Natural killer cell (primary cell): ENCODE measurements around the gene PIK3R5. TPM values are rescaled to one million over a fixed set of nuclear protein-coding genes. Genes with fewer than 3 reads are reported as not detected.

Experiments
- ATAC-seq, 3 donors: fragments of 150-1000 bp in 2 of 3; fragments of 200-7000 bp in 1 of 3; cut with Tn5 transposase; 1 replicate in 1 of 3; 2 replicates in 2 of 3; pipeline ENCODE4 v1.10.0; 2021; ENCODE audit warnings: mild to moderate bottlenecking in 2 of 3, moderate library complexity in 2 of 3
- DNase-seq, 2 donors: peaks; one replicate each; pipeline versions ENCODE4 v3.0.0 to v3.0.0-alpha.2; 2013 to 2021; ENCODE audit warnings: mixed read lengths in 1 of 2
- H3K27ac ChIP-seq: one replicate; pipeline ENCODE4 v1.5.1; 2013; ENCODE audit warnings: mild to moderate bottlenecking, low read length
- H3K27me3 ChIP-seq: one replicate; pipeline ENCODE4 v1.6.1; 2013; ENCODE audit warnings: low read length; ENCODE audit not compliant: control insufficient read depth, insufficient read depth
- H3K36me3 ChIP-seq: one replicate; pipeline ENCODE4 v1.6.1; 2013; ENCODE audit warnings: low read length; ENCODE audit not compliant: control insufficient read depth, insufficient read depth
- H3K4me1 ChIP-seq: one replicate; pipeline ENCODE4 v1.6.1; 2013; ENCODE audit warnings: low read length; ENCODE audit not compliant: control insufficient read depth, insufficient read depth
- H3K4me3 ChIP-seq: one replicate; pipeline ENCODE4 v1.5.1; 2013; ENCODE audit warnings: low read length
- H3K9me3 ChIP-seq: one replicate; pipeline ENCODE4 v1.6.1; 2013; ENCODE audit warnings: low read length; ENCODE audit not compliant: control insufficient read depth, insufficient read depth
- H3K27ac Mint-ChIP-seq, 2 donors: one replicate each; pipeline ENCODE4 v1.8.0; 2022; ENCODE audit warnings: mild to moderate bottlenecking in 2 of 2, mixed read lengths in 2 of 2, moderate library complexity in 1 of 2
- H3K27me3 Mint-ChIP-seq, 2 donors: one replicate each; pipeline ENCODE4 v1.8.0; 2022; ENCODE audit warnings: low read depth in 2 of 2, mixed read lengths in 2 of 2
- H3K36me3 Mint-ChIP-seq: one replicate; pipeline ENCODE4 v1.8.0; 2022; ENCODE audit warnings: mixed read lengths
- H3K4me1 Mint-ChIP-seq, 2 donors: one replicate each; pipeline ENCODE4 v1.8.0; 2022; ENCODE audit warnings: mixed read lengths in 2 of 2
- H3K4me3 Mint-ChIP-seq: one replicate; pipeline ENCODE4 v1.8.0; 2022; ENCODE audit warnings: mild to moderate bottlenecking, moderate library complexity, mixed read lengths
- H3K9me3 Mint-ChIP-seq, 2 donors: one replicate each; pipeline ENCODE4 v1.8.0; 2022; ENCODE audit warnings: mixed read lengths in 2 of 2
- CTCF ChIP-seq: fragments of 200-600 bp; IDR thresholded peaks from one replicate; pipeline ENCODE4 v1.8.0; 2022; ENCODE audit warnings: antibody characterized with exemption
- WGBS: methylation state at CpG from one replicate; pipeline ENCODE4 v1.1.7; 2013; ENCODE audit warnings: missing lambda C conversion rate; ENCODE audit not compliant: insufficient coverage; 5-methylcytosine and 5-hydroxymethylcytosine counted together
- intact Hi-C: fragments of 100-400 bp; cut with micrococcal nuclease; formaldehyde crosslinking; loops from one replicate; pipeline ENCODE4 v1.14.2; 2022
- total RNA-seq, 4 donors: library from RNA; stranded (reverse); fragments of 120-200 nt in 1 of 4; gene quantifications; one replicate each; pipeline versions ENCODE4 v1.2.3 to v1.2.4, GENCODE V29; 2013 to 2022

Gene PIK3R5
- total RNA-seq, 3 donors from 2014 or later (not counting 1 experiment from before 2014, with no cell fraction given), result 254 to 364 (median 348) TPM

DNA sequence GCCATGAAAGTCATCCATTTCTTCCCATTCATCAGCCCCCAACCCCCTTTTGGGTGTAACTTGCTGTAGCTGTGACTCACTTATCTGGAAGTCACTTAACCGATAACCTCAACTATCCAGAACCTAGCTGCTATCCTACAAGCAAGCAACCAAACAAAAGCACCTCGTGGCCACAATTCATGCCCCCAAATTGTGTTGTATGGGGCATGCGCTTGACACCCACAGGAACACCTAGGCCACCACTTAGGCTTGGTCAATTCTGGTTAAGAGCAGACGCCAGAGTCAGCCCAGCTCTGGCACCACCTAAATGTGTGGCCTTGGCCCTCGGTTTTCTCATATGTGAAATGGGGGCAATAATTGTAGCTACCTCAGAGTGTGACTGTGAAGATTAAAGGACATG, 3.7 kb downstream of the PIK3R5 start:
- intact Hi-C loops, result loop anchor here (2.0 to 10.0 kb wide), 3 partner anchors 35 to 63 kb away; partner anchors contain the start of gene NTN1
- H3K9me3 Mint-ChIP-seq, result no peaks in the 10 kb centered on the region
- H3K27me3 Mint-ChIP-seq, result no peaks in the 10 kb centered on the region
- peak overlapping the region; percentile 96 for H3K4me3 Mint-ChIP-seq
- peaks cover 86% of the 10 kb centered on the region for H3K4me1 ChIP-seq
- peaks cover 78 to 84% of the 10 kb centered on the region in 2 donors for H3K4me1 Mint-ChIP-seq
- TF ChIP-seq CTCF, result no peak
- H3K36me3 Mint-ChIP-seq, result peaks cover 7% of the 10 kb centered on the region
- no peak overlapping the region for H3K4me3 ChIP-seq
- ATAC-seq, result peak; percentile 17 to 47 (median 17)
- H3K36me3 ChIP-seq, result peaks cover 19% of the 10 kb centered on the region
- WGBS, result 56% methylated on average over 5 of the region's 5 CpGs
- peak overlapping the region; percentile 67 for H3K27ac ChIP-seq
- DNase-seq, result no peak
- no peaks in the 10 kb centered on the region for H3K9me3 ChIP-seq
- peak overlapping the region in 1 of 2 donors; percentile 89 for H3K27ac Mint-ChIP-seq
- no peaks in the 10 kb centered on the region for H3K27me3 ChIP-seq

DNA sequence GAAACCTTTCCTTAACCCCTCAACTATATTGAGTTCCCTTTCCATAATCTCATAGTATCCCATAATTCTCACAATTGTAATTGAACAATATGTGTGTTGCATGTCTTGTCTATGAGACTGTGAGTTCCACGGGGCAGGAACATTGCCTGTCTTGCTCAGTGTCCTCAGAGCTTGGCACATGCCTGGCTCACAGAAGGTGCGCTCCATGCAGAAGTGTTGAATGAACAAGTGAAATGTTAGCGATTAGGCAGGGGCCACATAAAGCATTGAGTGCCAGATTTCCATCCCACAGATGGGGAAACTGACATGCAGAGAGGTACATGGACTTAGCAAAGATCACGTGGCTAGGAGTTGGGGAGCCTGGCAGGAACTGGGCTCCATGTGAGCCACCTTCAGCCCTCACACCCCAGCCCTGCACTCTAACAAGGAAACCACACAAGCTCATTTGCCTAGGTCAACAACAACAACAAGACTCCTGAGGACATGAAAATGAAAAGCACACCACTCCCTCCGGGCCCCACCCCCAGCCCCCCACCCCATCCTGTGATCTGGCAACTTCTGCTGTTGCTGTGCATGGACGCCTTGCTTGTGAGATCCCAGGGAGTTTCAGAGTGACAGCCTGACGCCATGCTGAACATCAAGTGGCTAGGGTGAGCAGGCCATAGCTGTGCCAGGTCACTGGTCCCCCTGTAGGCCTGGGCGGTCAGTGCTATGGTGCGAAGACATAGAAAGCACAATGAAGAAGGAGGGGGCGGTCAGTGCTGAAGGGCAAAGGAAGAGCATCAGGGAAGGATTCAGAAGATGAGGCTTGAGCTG, 5.0 kb downstream of the PIK3R5 start:
- ATAC-seq (peak in 1 of 3 donors; percentile 5), DNase-seq (peak in 1 of 2 donors; percentile 35)
- H3K36me3 Mint-ChIP-seq, result peaks cover 7% of the 10 kb centered on the region
- Histone ChIP-seq H3K4me1 (peaks cover 87% of the 10 kb centered on the region), H3K9me3 (no peaks in the 10 kb centered on the region), H3K4me3 (no peak overlapping the region), H3K27ac (peak overlapping the region; percentile 67), H3K36me3 (peaks cover 21% of the 10 kb centered on the region), H3K27me3 (no peaks in the 10 kb centered on the region)
- TF ChIP-seq CTCF, result no peak
- peaks cover 91% of the 10 kb centered on the region in 2 donors for H3K4me1 Mint-ChIP-seq
- no peaks in the 10 kb centered on the region for H3K9me3 Mint-ChIP-seq
- peak overlapping the region; percentile 93 for H3K4me3 Mint-ChIP-seq
- intact Hi-C loops, result loop anchor here (5.0 to 10.0 kb wide), 2 partner anchors 33 to 64 kb away; partner anchors contain the start of gene NTN1
- H3K27me3 Mint-ChIP-seq, result no peaks in the 10 kb centered on the region
- 66% methylated on average over 10 of the region's 10 CpGs for WGBS
- H3K27ac Mint-ChIP-seq, result peak overlapping the region in 1 of 2 donors; percentile 89

DNA sequence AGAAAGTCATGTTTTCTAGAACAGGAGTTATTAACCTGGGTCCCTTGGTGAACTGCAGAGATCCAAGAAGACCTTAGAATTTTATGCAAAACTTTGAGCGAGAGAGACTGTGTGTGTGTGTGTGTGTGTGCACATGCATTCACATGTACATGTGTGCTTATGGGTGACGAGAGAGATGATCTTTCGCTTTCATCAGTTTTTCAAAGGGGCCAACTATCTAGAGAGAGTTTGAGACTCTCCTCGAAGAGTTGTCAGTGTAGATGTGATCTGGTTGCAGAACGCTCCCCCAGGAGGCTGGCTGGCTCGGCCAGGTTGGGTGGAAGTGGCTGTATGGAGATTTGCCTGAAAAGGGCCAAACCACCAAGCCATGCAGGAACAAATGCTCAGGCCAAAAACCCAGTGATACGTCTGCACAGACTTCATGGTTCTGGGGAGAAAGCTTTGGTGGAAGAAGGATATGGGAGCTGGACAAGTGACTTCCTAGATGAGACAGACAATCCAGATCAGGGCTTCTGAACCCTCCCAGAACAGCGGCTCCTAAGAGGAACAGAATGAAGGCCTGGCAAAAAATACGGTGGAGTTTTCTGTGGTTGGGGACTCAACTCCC, 6.1 kb downstream of the PIK3R5 start:
- Mint-ChIP-seq H3K27me3 (no peaks in the 10 kb centered on the region), H3K4me3 (peak overlapping the region; percentile 93), H3K4me1 (peaks cover 96% of the 10 kb centered on the region in 2 donors), H3K9me3 (no peaks in the 10 kb centered on the region), H3K36me3 (peaks cover 7% of the 10 kb centered on the region), H3K27ac (peak overlapping the region in 1 of 2 donors; percentile 89)
- ATAC-seq (no peak), DNase-seq (no peak)
- TF ChIP-seq CTCF, result no peak
- intact Hi-C loops, result loop anchor here (10.0 kb wide), 1 partner anchor 805 kb away; the partner anchor contains the start of gene PER1
- Histone ChIP-seq H3K4me1 (peaks cover 94% of the 10 kb centered on the region), H3K36me3 (peaks cover 25% of the 10 kb centered on the region), H3K4me3 (no peak overlapping the region), H3K27me3 (no peaks in the 10 kb centered on the region), H3K9me3 (no peaks in the 10 kb centered on the region), H3K27ac (peak overlapping the region; percentile 69)
- 77% methylated on average over 9 of the region's 9 CpGs for WGBS
